Measurements from ENCODE around the gene KREMEN2.

Gene KREMEN2

DNA sequence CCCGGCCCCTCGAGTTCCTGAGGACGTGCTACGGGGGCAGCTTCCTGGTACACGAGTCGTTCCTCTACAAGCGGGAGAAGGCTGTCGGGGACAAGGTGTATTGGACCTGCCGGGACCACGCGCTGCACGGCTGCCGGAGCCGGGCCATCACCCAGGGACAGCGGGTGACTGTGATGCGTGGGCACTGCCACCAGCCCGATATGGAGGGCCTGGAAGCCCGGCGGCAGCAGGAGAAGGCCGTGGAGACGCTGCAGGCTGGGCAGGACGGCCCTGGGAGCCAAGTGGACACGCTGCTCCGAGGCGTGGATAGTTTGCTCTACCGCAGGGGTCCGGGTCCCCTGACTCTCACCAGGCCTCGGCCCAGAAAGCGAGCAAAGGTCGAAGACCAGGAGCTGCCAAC lies 30.9 kb upstream of the KREMEN2 start:
- no peaks in the 10 kb centered on the region for H3F3A ChIP-seq (ENCODE audit: low read depth)
- H3K79me2 ChIP-seq (ENCODE audit: insufficient read depth, low read length), result no peaks in the 10 kb centered on the region
- no peaks in the 10 kb centered on the region for H3K9me3 ChIP-seq (ENCODE audit: insufficient read depth, low read depth, low read length)
- H4K20me1 ChIP-seq (ENCODE audit: insufficient read depth, low read length, poor library complexity, severe bottlenecking), result no peaks in the 10 kb centered on the region
- H3K4me2 ChIP-seq (ENCODE audit: low read depth, low read length, poor library complexity, severe bottlenecking), result no peak overlapping the region
- no peaks in the 10 kb centered on the region for H3K27me3 ChIP-seq (ENCODE audit: insufficient read depth, low read length, poor library complexity, severe bottlenecking)
- H3K4me1 ChIP-seq (ENCODE audit: insufficient read depth, low read length, poor library complexity, severe bottlenecking), result no peaks in the 10 kb centered on the region
- H3K36me3 ChIP-seq (ENCODE audit: insufficient read depth, low read length), result no peaks in the 10 kb centered on the region
- no peak overlapping the region for H3K9ac ChIP-seq (ENCODE audit: low read depth, low read length, poor library complexity, severe bottlenecking)
- no peaks in the 10 kb centered on the region for H3K9me2 ChIP-seq (replicated peaks; ENCODE audit: low read depth, low read length)
- no peak overlapping the region for H2AFZ ChIP-seq (ENCODE audit: low read length)
- TF ChIP-seq, protein P1, sequence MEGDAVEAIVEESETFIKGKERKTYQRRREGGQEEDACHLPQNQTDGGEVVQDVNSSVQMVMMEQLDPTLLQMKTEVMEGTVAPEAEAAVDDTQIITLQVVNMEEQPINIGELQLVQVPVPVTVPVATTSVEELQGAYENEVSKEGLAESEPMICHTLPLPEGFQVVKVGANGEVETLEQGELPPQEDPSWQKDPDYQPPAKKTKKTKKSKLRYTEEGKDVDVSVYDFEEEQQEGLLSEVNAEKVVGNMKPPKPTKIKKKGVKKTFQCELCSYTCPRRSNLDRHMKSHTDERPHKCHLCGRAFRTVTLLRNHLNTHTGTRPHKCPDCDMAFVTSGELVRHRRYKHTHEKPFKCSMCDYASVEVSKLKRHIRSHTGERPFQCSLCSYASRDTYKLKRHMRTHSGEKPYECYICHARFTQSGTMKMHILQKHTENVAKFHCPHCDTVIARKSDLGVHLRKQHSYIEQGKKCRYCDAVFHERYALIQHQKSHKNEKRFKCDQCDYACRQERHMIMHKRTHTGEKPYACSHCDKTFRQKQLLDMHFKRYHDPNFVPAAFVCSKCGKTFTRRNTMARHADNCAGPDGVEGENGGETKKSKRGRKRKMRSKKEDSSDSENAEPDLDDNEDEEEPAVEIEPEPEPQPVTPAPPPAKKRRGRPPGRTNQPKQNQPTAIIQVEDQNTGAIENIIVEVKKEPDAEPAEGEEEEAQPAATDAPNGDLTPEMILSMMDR (conservative IDR thresholded peaks at IDR 0.05; ENCODE audit: low read length), result no peak
- TF ChIP-seq EZH2phosphoT487 (IDR thresholded peaks at IDR 0.05; ENCODE audit: borderline replicate concordance), result no peak
- H3K4me3 ChIP-seq (ENCODE audit: low read length, poor library complexity, severe bottlenecking), result no peak overlapping the region

DNA sequence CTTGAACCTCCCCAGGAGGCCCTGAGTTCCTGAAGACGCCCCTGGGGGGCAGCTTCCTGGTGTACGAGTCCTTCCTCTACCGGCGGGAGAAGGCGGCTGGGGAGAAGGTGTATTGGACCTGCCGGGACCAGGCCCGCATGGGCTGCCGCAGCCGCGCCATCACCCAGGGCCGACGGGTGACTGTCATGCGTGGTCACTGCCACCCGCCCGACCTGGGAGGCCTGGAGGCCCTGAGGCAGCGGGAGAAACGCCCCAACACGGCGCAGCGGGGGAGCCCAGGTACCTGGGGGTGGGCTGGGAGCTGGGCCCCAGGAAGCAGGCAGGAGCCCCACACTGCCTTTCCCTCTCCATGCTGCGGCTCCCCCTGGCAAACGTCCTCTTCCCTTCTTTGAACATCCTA lies 30.4 kb upstream of the KREMEN2 start:
- Histone ChIP-seq H3K9me3 (ENCODE audit: insufficient read depth, low read depth, low read length) (no peaks in the 10 kb centered on the region), H4K20me1 (ENCODE audit: insufficient read depth, low read length, poor library complexity, severe bottlenecking) (no peaks in the 10 kb centered on the region), H3K79me2 (ENCODE audit: insufficient read depth, low read length) (no peaks in the 10 kb centered on the region), H3K4me1 (ENCODE audit: insufficient read depth, low read length, poor library complexity, severe bottlenecking) (no peaks in the 10 kb centered on the region), H3K27me3 (ENCODE audit: insufficient read depth, low read length, poor library complexity, severe bottlenecking) (no peaks in the 10 kb centered on the region), H2AFZ (ENCODE audit: low read length) (no peak overlapping the region), H3F3A (ENCODE audit: low read depth) (no peaks in the 10 kb centered on the region), H3K36me3 (ENCODE audit: insufficient read depth, low read length) (no peaks in the 10 kb centered on the region), H3K4me3 (ENCODE audit: low read length, poor library complexity, severe bottlenecking) (no peak overlapping the region), H3K4me2 (ENCODE audit: low read depth, low read length, poor library complexity, severe bottlenecking) (no peak overlapping the region), H3K9ac (ENCODE audit: low read depth, low read length, poor library complexity, severe bottlenecking) (no peak overlapping the region), H3K9me2 (replicated peaks; ENCODE audit: low read depth, low read length) (no peaks in the 10 kb centered on the region)
- TF ChIP-seq, protein P1 (conservative IDR thresholded peaks at IDR 0.05; ENCODE audit: low read length), result no peak
- TF ChIP-seq EZH2phosphoT487 (IDR thresholded peaks at IDR 0.05; ENCODE audit: borderline replicate concordance), result no peak

DNA sequence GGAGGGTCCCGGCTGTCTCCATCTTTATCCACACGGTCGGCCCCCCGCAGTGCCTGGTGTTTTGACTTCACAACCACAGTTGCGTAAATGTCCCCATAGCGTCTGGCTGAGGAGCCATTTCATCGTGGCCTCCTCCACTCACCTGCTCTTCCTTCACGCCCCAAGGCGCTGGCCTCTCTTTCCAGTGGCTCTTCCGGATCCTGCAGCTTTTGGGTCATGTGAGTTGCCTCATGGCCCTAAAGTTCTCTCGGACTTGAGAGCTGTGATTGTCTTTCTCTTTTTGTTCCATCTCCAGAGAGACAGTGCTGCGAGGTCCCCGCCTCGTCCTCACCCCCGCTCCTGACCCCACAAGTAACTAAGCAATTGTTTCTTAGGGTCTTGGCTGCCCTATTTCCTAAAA lies 29.6 kb upstream of the KREMEN2 start:
- no peaks in the 10 kb centered on the region for H3F3A ChIP-seq (ENCODE audit: low read depth)
- no peak overlapping the region for H3K4me2 ChIP-seq (ENCODE audit: low read depth, low read length, poor library complexity, severe bottlenecking)
- no peak for TF ChIP-seq EZH2phosphoT487 (IDR thresholded peaks at IDR 0.05; ENCODE audit: borderline replicate concordance)
- TF ChIP-seq, protein P1 (conservative IDR thresholded peaks at IDR 0.05; ENCODE audit: low read length), result no peak
- no peaks in the 10 kb centered on the region for H3K27me3 ChIP-seq (ENCODE audit: insufficient read depth, low read length, poor library complexity, severe bottlenecking)
- H3K9me3 ChIP-seq (ENCODE audit: insufficient read depth, low read depth, low read length), result no peaks in the 10 kb centered on the region
- no peaks in the 10 kb centered on the region for H3K79me2 ChIP-seq (ENCODE audit: insufficient read depth, low read length)
- no peaks in the 10 kb centered on the region for H4K20me1 ChIP-seq (ENCODE audit: insufficient read depth, low read length, poor library complexity, severe bottlenecking)
- no peak overlapping the region for H3K4me3 ChIP-seq (ENCODE audit: low read length, poor library complexity, severe bottlenecking)
- no peaks in the 10 kb centered on the region for H3K9me2 ChIP-seq (replicated peaks; ENCODE audit: low read depth, low read length)
- H2AFZ ChIP-seq (ENCODE audit: low read length), result no peak overlapping the region
- no peak overlapping the region for H3K9ac ChIP-seq (ENCODE audit: low read depth, low read length, poor library complexity, severe bottlenecking)
- no peaks in the 10 kb centered on the region for H3K4me1 ChIP-seq (ENCODE audit: insufficient read depth, low read length, poor library complexity, severe bottlenecking)
- no peaks in the 10 kb centered on the region for H3K36me3 ChIP-seq (ENCODE audit: insufficient read depth, low read length)
